ENCODE results near the gene APOB. TPM values are rescaled to one million over a fixed set of nuclear protein-coding genes. Genes with fewer than 3 reads are reported as not detected.

APOB gene
- total RNA-seq, 2 donors from 2014 or later: 0.09 to 0.91 TPM

GRCh38 chr2:20957788-20958525 lies 85.9 kb downstream of the APOB start:
- Histone ChIP-seq H3K27ac (no peak overlapping the region), H3K9me3 (no peaks in the 10 kb centered on the region), H3K4me3 (no peak overlapping the region), H3K4me1 (replicated peaks) (no peaks in the 10 kb centered on the region), H3K36me3 (no peaks in the 10 kb centered on the region), H3K27me3 (replicated peaks; ENCODE audit: insufficient read depth) (no peaks in the 10 kb centered on the region)
- WGBS: 89% methylated on average over 21 of the region's 21 CpGs
- no peak for TF ChIP-seq POLR2A (IDR thresholded peaks at IDR 0.05)
- TF ChIP-seq, protein P1, sequence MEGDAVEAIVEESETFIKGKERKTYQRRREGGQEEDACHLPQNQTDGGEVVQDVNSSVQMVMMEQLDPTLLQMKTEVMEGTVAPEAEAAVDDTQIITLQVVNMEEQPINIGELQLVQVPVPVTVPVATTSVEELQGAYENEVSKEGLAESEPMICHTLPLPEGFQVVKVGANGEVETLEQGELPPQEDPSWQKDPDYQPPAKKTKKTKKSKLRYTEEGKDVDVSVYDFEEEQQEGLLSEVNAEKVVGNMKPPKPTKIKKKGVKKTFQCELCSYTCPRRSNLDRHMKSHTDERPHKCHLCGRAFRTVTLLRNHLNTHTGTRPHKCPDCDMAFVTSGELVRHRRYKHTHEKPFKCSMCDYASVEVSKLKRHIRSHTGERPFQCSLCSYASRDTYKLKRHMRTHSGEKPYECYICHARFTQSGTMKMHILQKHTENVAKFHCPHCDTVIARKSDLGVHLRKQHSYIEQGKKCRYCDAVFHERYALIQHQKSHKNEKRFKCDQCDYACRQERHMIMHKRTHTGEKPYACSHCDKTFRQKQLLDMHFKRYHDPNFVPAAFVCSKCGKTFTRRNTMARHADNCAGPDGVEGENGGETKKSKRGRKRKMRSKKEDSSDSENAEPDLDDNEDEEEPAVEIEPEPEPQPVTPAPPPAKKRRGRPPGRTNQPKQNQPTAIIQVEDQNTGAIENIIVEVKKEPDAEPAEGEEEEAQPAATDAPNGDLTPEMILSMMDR (IDR thresholded peaks at IDR 0.05): no peak
- no peak for TF ChIP-seq POLR2AphosphoS5 (IDR thresholded peaks at IDR 0.05)
- intact Hi-C loops (cut with DNase I): no loop called here
- no peak for DNase-seq (ENCODE audit: low spot score)

GRCh38 chr2:20955277-20956026 lies 88.4 kb downstream of the APOB start:
- Histone ChIP-seq H3K27me3 (replicated peaks; ENCODE audit: insufficient read depth) (no peaks in the 10 kb centered on the region), H3K36me3 (no peaks in the 10 kb centered on the region), H3K9me3 (no peaks in the 10 kb centered on the region), H3K4me1 (replicated peaks) (no peaks in the 10 kb centered on the region), H3K4me3 (no peak overlapping the region), H3K27ac (no peak overlapping the region)
- DNase-seq (ENCODE audit: low spot score): no peak
- intact Hi-C loops (cut with DNase I): no loop called here
- 76% methylated on average over 10 of the region's 10 CpGs for WGBS
- TF ChIP-seq POLR2AphosphoS5 (IDR thresholded peaks at IDR 0.05): no peak
- TF ChIP-seq, protein P1 (IDR thresholded peaks at IDR 0.05): no peak
- TF ChIP-seq POLR2A (IDR thresholded peaks at IDR 0.05): no peak

DNA sequence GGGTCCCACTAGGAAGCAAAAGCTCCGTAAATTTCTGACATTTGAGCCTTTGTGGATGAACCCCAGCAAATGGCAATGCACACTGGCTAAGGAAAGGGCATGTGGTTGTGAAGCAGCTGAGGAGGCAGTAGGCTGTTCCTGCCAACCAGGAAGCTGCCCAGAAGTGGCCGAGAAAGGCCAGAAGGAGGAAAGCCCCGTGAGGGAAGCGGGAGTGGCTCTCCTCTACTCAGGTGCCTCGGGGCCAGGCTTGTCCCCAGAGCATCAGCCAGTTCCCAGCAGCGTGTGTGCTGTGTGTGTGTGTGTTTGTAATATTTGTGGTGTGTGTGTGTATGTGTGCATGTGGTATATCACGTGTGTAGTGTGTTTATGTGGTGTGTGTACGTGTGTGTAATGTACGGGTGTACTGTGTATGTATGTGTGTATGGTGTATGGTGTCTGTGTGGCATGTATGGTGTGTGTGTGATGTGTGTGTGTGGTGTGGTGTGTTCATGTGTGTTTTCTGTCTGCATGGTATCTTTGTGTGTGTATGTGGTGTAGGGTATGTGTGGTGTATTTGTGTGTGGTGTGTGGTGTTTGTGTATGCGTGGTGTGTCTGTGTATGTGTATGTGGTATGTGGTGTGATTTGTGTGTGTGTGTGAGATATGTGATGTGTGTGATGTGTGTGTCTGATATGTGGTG lies 90.6 kb downstream of the APOB start:
- DNase-seq (ENCODE audit: low spot score): no peak

More for the DNA sequence above, 90.6 kb downstream of the APOB start:
- H3K4me3 ChIP-seq: no peak overlapping the region
- H3K27me3 ChIP-seq (replicated peaks; ENCODE audit: insufficient read depth): no peaks in the 10 kb centered on the region
- no peaks in the 10 kb centered on the region for H3K4me1 ChIP-seq (replicated peaks)
- intact Hi-C loops (cut with DNase I): no loop called here
- no peaks in the 10 kb centered on the region for H3K36me3 ChIP-seq
- no peak overlapping the region for H3K27ac ChIP-seq
- WGBS: 72% methylated on average over 10 of the region's 10 CpGs
- H3K9me3 ChIP-seq: no peaks in the 10 kb centered on the region
- TF ChIP-seq POLR2AphosphoS5 (IDR thresholded peaks at IDR 0.05): no peak
- TF ChIP-seq, protein P1 (IDR thresholded peaks at IDR 0.05): no peak
- TF ChIP-seq POLR2A (IDR thresholded peaks at IDR 0.05): no peak

Other genes starting within 250 kb of the APOB start
- 10 to 100 TPM in 1 of 2 donors, 1 to 10 TPM in 1; 6.6 to 17.3 TPM for gene LDAH, start 221.0 kb downstream of the APOB start, total RNA-seq
- gene TDRD15, start 79.9 kb upstream of the APOB start, total RNA-seq: 1 to 10 TPM in 1 of 2 donors, not detected in 1; 1.9 TPM

All from prostate gland (tissue), 2 donors.